Fibroblast of mammary gland (primary cell): ENCODE measurements around the gene CCDC3.

ENCODE experiments used
- DNase-seq: peaks from one replicate; pipeline ENCODE4 v3.0.0-alpha.2; 2010; ENCODE audit warnings: low read depth
- H3K4me3 ChIP-seq: 2 replicates; pipeline ENCODE4 v1.5.1; 2011; ENCODE audit warnings: low read depth, mild to moderate bottlenecking, low read length, moderate library complexity; ENCODE audit not compliant: control insufficient read depth
- CTCF ChIP-seq: conservative IDR thresholded peaks from 2 replicates; pipeline ENCODE4 v1.5.1; 2011; ENCODE audit warnings: low read depth, low read length, inconsistent platforms; ENCODE audit not compliant: control insufficient read depth, insufficient read depth

The CCDC3 gene

GRCh38 chr10:12938271-12938670, 63.2 kb downstream of the CCDC3 start:
- no peak for DNase-seq
- no peak overlapping the region for H3K4me3 ChIP-seq
- no peak for TF ChIP-seq CTCF

GRCh38 chr10:12937527-12937926, 64.0 kb downstream of the CCDC3 start:
- TF ChIP-seq CTCF = no peak
- H3K4me3 ChIP-seq = no peak overlapping the region
- DNase-seq = peak; percentile 29

- H3K4me3 ChIP-seq = no peak overlapping the region
- DNase-seq = peak; percentile 66
Measured at GRCh38 chr10:12934777-12935176, 66.7 kb downstream of the CCDC3 start.

GRCh38 chr10:12929381-12929780, 72.1 kb downstream of the CCDC3 start:
- DNase-seq = no peak
- no peak overlapping the region for H3K4me3 ChIP-seq
- no peak for TF ChIP-seq CTCF

More at GRCh38 chr10:12934777-12935176, 66.7 kb downstream of the CCDC3 start:
- TF ChIP-seq CTCF = no peak

- TF ChIP-seq CTCF = no peak
- no peak overlapping the region for H3K4me3 ChIP-seq
- DNase-seq = no peak
Measured at GRCh38 chr10:12928571-12928970, 72.9 kb downstream of the CCDC3 start.

- no peak for DNase-seq
- TF ChIP-seq CTCF = no peak
Measured at GRCh38 chr10:12927896-12928295, 73.6 kb downstream of the CCDC3 start.

GRCh38 chr10:12925845-12926244, 75.7 kb downstream of the CCDC3 start:
- no peak for DNase-seq
- H3K4me3 ChIP-seq = no peak overlapping the region
- no peak for TF ChIP-seq CTCF

More at GRCh38 chr10:12927896-12928295, 73.6 kb downstream of the CCDC3 start:
- H3K4me3 ChIP-seq = no peak overlapping the region
